Measurements from ENCODE around the gene TNNT2.

The TNNT2 gene

DNA sequence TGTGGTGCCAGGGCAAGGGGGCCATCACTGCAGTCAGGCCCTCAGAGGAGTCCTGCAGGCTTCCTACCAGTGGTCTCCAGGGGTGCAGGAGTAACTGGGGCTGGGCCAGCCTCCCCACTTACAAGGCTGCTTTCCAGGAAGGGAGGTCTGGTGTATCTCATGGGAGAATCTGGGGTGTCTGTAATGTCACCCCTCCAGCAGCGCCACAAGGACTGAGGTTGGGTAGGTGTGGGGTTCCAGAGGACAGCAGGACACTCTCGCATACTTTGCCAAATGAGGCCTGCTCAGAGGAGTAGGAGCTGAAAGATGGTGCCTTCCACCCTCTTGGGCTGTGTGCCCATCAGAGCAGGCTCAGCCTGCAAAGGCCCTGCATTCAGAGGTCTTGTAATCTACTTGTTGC, 46.9 kb downstream of the TNNT2 start:
- no peak for DNase-seq

DNA sequence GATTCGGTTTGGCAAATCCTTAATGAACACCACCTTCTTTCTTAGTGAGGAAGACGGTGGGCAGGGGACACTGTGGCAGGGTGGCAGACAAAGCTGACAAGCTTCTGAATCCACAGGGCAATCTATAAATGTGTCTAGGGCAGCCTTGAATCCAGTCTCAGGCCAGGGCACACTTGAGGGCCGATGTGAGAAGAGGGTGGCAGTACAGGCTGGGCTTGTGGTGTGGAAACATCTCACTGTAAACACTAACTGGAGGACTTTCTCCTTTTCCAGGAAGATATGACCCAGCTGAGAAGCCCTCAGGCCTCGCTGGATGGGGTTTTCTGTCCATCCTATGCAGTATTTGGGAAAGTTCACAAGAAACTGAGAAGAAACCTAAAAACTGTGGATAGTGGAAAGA, 47.7 kb downstream of the TNNT2 start:
- DNase-seq = no peak

DNA sequence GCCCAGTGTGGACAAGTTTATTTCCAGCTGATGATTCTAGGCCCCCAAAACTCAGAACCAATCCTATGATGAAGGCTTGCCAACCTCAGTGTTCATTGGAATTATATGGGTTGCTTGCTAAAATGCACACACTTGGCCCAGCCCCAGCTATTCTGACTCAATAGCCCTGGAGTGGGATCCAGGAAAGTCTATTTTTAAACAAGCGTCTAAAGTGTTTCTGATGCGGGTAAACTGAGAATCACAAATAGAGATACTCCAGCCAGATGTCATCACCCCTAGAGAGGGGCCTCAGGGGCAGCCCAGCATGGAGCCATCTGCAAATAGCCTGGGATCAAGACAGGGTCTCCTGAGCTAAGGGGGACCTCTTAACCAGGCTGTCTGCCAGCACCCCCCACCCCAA, 48.2 kb downstream of the TNNT2 start:
- no peak for DNase-seq

DNA sequence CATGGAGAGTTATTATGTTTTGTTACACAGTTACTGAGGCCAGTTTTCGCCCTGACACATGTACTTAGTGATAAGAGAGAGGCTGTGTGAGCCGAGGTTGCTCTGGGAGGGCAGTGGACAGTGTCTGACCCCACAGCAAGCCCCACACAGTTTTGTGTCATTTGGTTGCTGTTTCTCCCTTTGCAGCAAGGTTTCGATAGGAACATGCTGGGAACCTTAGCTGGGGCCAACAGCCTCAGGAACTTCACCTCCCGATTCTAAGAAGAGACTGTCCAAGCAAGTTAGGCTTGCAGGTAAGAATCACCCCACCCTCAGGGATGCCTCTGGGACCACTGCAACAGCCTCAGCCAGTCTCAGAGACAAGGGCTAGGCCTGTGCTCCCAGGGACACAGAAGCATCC, 48.9 kb downstream of the TNNT2 start:
- no peak for DNase-seq

DNA sequence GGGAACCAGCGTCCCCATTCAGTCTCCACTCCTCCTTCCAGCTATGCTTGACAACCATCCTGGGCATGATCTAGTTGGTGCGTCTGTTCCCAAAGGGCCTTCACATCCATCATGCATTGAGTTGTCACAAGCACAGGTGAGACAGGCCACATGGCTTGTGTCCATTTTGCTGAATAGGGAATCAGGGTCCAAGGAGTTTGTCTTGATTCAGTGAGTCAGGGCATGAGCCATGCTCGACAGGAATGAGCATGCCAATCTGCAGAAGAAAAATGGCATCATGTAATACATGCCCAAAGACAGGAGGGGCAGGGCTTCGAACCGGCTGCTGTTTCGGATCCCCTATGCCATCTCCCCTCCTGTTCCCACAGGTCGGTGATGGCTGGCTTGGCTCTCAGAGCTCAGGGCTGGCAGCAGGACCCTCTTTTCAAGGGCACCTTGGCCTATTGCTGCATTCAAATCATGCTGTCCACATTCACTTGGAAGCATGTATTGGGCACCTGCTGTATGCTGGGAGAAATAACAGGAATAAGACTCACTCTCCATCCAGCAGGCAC, 49.7 kb downstream of the TNNT2 start:
- DNase-seq = no peak

DNA sequence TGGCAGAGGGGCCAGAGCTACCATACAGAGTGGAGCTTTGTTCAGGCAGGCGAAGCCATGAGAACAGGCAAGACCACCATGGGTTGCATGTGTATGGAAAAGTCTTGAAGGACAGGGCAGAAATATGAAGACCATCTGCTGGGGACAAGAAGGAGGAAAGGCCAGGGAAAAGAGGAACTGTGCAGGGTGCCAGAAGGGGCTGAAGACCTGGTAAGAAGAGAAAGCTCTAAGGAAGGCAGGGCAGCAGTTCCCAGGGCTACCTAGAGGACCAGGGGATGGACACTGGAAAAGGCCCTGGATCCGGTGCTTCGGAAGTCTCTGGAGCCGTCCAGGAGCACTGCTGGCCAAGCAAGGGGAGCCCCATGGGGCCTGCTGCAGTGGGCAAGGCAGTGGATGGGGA, 50.8 kb downstream of the TNNT2 start:
- DNase-seq = no peak

DNA sequence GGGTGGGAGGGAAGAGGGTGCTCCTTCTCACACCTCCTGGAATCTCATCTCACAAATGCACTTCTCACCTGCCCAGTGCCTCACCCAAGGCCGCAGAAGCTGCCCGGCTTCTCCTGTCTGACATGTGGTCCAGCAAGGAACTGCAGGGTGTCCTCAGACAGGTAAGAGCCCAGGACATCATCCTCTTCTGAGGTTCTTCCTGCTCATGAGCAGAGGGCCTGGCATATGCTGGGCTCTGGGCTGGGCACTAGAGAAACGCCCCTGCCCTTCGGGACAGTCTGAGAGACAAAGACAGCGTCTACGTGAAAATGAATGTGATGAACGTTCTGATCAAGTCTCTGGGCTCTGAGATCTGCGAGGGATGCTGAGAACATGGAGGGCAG, 51.8 kb downstream of the TNNT2 start:
- DNase-seq = no peak

DNA sequence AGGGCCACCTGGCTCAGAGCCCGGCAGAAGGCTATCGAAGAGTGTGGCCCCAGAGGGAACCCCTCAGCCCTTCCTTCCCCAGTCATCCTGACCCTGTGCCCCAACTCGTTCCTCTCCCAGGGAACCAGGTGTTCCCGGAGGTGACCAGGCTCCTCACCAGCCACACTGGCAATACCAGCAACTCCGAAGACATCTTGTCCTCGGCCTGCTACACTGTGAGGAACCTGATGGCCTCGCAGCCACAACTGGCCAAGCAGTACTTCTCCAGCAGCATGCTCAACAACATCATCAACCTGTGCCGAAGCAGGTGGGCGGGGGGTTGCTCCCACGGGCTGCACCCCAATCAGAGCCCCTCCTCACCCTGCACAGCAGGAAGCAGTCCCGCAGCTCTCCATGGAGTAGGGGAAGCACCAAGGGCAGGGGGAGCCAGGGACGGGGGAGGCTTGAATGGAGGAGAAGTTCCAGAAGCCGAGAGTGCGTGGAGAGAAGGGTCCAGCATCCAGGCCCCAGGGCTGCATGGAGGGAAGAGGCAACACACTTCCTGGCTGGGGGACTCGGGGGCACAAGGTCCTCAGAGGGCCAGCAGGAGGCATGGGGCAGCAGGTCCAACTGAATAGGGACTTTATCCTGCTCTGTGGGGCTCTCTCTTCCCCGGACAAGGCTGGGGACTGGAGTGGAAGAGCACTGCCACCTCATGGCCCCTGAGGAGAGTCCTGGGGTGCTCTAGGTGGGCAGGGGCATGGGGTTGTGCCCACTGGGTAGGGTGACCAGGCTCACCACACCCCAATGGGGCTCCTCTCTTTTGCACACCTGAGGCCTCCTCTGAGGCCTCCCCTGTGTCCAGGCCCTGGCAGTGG, 52.4 kb downstream of the TNNT2 start:
- DNase-seq = no peak

DNA sequence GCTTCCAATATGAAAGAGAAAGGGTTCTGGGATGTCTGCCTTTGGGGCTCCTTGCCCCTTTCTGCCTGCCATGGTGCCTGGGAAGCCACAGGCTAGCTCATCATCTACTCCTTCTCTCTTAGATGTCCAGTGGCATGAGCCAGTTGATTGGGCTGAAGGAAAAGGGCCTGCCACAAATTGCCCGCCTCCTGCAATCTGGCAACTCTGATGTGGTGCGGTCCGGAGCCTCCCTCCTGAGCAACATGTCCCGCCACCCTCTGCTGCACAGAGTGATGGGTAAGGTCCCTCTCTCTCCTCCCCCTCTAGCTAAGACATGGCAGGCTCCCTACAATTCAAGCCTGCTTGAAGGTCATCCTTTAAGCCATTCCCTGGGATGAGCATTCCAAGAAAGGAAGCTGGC, 53.2 kb downstream of the TNNT2 start:
- DNase-seq = no peak

DNA sequence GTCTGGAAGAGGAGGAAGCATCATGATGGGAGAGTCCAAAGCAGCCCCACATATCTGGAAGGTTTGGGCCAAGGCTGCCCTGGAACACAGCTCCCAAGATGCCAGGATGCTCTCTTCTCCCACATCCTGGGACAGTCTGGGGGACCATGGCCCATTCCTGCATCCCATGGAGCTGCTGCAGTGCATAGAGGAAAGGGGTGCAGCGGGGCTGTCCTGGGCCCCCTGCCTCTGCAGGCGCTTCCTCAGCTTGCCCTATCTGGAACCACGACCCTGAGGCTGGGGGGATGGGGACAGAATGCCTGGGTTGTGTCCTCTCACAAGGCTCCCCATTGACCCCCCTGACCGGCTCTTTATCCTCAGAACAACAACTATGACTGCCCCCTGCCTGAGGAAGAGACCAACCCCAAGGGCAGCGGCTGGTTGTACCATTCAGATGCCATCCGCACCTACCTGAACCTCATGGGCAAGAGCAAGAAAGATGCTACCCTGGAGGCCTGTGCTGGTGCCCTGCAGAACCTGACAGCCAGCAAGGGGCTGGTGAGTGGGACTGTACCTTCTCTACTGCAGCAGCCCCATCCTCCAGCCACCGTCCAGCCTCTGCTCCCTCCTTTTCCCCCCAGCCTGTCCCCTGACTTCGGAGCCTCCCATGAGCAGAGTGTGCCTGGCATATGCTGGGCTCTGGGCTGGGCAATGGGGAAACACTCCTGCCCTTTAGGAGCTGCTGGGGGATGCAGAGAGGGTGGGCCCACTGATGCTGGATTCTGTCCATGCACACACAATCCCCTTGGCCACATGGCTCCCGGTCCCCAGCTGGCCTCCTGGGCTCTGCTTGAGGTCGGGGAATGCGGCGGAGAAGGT, 54.6 kb downstream of the TNNT2 start:
- no peak for DNase-seq

DNA sequence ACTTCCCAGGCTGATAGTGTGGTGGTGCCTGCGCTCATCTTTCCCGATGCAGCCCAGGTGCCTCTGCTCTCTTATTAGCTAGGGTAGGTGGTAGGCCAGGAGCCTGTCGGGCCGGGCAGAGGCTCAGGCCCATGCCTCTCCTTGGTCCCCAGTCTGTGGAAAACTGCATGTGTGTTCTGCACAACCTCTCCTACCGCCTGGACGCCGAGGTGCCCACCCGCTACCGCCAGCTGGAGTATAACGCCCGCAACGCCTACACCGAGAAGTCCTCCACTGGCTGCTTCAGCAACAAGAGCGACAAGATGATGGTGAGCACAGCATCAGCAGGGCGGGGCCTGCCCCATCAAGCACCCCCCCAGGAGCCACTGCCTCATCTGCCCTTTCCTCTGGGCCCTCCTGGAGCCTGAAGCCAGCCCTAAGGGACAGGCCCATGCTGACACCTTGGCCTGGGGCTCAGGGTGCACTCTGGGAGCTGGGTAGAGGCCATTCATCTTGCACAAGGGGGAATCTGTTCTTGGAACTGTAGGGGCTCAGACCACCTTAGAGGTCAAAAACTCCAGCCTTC, 55.6 kb downstream of the TNNT2 start:
- DNase-seq = no peak

DNA sequence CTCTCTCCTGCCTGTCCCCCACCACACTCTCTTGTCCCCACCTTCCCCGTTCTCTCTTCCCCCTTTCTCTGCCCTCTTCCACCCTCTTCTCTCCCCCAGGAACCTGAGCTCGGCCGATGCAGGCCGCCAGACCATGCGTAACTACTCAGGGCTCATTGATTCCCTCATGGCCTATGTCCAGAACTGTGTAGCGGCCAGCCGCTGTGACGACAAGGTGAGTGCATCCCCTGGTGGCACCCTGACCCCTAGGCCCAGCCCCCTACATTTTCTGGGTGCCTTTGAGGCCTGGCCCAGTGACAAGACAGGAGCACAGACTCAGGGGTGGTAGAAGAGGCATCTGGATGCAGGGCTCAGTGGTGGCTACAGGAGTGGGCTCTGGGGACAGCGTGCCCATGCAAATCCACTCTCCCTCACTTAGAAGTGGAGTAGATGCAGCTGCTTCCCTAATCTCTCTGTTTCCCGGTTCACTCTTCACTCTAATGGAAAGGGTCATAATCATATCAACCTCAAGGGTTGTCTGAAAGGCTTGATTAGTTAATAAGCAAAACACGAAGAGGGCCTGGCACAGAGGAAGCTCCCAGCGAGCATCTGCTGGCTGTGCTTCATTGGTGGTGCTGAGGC, 57.2 kb downstream of the TNNT2 start:
- DNase-seq = no peak

DNA sequence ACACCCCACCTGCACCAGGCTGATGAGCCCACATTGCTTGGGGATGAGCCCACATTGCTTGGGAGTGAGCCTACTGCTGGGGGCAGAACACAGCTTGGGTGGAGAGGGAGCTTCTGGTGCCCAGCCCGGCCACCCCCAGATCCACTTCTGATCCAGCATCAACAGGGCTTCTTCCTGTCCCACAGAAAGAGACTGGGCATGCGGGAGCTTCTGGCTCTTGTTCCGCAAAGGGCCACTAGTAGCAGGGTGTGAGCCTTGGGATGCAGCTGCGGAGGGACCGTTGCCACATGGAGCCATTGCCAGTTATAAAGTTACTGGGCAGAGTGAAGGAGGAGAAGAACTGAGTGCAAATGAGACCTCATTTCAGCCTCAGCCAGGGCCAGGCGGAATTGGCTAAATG, 57.8 kb downstream of the TNNT2 start:
- DNase-seq = no peak

DNA sequence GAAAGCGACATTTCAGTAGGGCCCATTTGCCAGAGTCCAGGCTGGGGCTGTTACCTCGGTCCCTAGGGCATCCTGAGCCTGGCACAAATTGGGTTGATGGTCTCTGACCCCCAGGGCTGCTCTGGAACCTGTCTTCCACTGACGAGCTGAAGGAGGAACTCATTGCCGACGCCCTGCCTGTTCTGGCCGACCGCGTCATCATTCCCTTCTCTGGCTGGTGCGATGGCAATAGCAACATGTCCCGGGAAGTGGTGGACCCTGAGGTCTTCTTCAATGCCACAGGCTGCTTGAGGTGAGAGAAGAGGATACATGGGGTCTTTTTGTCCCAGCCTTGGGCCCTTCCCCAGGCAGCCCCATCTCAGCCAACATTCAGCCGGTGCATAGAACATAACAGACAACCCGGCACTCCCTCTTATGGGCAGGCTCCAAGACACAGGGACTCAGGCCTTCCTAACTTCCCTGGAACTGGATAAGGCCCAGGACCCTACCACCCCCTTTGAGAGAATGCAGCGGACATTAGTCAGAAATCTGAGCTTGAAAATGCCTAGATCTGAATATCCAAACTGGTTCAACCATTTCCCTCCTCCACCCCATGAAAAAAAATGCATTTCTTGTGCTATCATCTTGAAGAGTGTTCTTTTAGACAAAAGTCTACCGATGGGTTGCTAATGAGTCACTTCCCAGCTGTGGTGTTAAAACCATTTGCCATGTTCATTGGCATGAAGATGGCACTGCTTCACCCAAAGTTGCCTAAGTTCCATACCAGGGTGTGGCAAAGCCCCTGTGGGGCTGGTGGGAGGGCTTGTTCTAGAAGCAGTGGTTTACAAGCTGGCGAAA, 58.8 kb downstream of the TNNT2 start:
- DNase-seq = no peak

DNA sequence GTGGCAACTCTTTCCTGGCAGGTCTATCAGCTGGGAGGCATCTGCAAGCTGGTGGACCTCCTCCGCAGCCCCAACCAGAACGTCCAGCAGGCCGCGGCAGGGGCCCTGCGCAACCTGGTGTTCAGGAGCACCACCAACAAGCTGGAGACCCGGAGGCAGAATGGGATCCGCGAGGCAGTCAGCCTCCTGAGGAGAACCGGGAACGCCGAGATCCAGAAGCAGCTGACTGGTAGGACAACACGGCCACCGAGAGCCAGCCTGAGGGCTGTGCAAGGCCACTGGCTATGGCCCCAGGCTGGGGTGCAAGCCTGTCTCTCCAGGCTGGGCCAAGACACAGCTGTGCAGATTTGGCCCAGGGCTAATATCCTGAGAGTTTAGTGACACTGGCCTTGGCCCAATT, 59.9 kb downstream of the TNNT2 start:
- no peak for DNase-seq

DNA sequence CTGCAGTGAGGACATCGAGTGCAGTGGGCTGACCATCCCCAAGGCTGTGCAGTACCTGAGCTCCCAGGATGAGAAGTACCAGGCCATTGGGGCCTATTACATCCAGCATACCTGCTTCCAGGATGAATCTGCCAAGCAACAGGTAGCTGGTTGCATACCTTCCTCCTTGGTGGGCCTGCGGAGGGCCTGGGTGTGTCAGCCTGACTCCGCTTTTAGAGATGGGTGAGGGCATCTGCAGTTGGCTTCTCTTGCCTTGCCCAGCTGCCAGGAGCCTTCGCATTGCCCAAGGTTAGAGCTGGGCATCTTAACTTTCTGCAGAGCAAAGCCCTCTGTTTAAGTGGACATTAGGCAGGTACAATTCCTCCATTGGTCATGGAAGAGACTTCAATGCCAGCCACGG, 60.9 kb downstream of the TNNT2 start:
- no peak for DNase-seq

DNA sequence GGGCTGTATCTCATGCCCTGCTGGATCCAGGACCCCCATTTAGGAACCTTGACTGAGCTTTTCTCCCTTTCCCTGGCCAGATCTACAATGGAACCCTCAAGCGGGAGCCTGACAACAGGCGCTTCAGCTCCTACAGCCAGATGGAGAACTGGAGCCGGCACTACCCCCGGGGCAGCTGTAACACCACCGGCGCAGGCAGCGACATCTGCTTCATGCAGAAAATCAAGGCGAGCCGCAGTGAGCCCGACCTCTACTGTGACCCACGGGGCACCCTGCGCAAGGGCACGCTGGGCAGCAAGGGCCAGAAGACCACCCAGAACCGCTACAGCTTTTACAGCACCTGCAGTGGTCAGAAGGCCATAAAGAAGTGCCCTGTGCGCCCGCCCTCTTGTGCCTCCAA, 64.4 kb downstream of the TNNT2 start:
- no peak for DNase-seq

DNA sequence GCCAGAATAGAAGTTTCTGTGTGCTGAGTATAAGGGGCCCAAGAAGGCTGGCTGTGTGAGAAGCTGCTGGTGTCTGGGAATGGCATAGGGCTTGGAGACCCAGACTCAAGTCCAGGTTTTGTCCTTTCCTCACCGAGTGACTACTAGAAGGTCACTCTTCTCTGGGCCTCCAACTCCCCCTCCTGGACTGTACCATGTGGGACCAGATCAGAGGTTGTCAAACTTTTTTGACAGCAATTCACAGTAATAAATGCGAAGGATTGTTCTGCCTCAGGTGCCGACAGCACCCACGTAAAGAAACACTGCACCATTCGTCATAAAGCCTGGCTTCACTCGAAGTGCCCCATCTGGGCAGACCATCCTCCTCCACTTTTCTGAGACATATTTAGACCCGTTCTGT, 65.2 kb downstream of the TNNT2 start:
- no peak for DNase-seq

DNA sequence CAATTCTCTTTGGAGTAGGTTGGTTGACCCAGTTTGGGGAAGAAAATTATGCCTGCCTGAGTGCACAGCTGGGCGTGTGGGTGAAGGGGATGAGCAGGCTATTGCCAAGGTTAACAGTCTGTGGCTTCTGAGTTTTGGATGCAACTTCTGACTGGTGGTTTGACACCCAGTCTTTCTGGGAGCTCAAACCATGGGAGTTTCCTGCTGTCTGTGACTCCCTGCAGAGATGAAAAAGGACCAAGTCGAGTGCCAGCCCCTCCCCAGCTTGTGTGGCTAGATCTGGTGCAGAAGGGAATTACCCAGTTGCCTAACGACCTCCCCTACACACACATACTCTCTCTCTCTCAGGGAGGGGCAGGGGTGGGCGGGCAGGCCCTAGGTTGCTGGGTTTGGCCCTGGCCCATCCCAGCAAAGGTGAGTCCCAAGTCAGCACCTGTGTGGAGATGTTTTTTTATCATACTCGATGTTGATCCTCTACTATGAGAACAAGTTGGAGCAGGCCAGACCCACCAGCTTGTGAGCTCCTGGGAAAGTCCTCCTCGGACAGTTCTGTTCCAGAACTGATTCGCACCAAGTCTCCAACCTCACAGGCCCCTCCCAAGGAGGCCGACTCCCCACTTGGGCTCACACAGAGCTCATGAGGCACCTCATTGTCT, 66.0 kb downstream of the TNNT2 start:
- DNase-seq = no peak

DNA sequence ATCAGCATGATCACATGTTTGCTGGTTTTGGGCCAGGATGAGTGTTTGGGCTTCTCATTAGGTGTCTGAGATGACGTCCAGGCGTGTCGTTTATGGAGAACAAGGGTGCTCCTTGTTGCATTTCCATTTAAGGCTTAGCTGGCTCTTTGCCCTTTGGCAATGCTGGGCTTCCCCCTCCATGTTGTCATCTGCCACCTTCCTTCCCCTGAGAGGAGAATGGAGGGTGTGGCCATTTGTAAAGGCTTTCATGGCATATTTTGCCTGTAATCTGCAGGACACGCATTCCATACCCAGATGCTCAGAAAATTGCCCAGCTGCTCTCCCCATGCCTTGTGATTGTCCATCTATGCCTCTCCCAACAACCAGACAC, 66.5 kb downstream of the TNNT2 start:
- peak; percentile 98 for DNase-seq

DNA sequence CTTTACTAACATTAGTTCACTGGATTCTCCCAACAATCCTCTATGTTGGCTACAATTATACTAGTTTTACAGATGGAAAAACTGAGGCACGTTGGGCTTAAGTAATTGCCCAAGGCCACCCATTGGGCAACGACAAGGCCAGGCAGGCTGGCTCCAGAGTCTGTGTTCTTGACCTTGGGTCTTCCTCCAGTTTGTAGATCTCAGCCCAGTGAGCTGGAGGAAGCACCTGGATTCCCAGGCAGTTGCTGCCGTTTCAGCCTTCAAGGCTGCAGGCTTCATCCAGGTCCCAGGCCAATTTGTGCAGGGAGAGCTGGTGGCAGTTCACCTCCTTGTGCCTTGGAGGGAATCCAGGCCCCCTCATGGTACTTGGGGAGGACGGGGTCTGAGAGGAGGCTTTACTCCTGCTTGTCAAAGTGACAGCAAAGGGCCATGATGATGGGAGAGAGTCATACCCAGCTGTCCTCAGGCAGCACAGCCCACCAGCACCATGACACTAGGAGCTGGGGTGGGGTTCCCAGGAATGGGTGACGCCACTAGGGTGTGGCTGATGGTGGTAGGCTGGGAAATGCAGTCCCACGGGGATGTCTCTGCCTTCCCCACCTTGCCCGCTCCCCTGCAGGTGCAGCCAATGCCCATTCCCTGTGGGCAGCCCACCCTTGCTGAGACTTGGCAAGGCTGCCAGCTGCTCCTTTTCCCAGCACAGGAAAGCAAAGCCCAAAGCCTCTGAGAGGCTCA, 67.1 kb downstream of the TNNT2 start:
- DNase-seq = no peak

All from NCI-H2029 (cell line).